Effector memory CD8-positive, alpha-beta T cell (primary cell): ENCODE data around the gene SRSF2.

ENCODE experiments used
- ATAC-seq: fragments of 150-1000 bp; cut with Tn5 transposase; replicated peaks from 2 replicates; pipeline ENCODE4 v1.10.0; 2021; ENCODE audit warnings: mild to moderate bottlenecking, moderate library complexity
- DNase-seq, 3 experiments: peaks; one replicate each; pipeline ENCODE4 v3.0.0; 2021
- H3K27ac Mint-ChIP-seq, 2 donors: one replicate each; pipeline ENCODE4 v1.8.0; 2022; ENCODE audit warnings: mild to moderate bottlenecking in 2 of 2, mixed read lengths in 2 of 2, moderate library complexity in 2 of 2
- H3K27me3 Mint-ChIP-seq, 2 donors: one replicate each; pipeline ENCODE4 v1.8.0; 2022; ENCODE audit warnings: mixed read lengths in 2 of 2
- H3K36me3 Mint-ChIP-seq: one replicate; pipeline ENCODE4 v1.8.0; 2022; ENCODE audit warnings: mild to moderate bottlenecking, moderate library complexity, mixed read lengths; ENCODE audit not compliant: insufficient read depth
- H3K4me1 Mint-ChIP-seq, 2 donors: one replicate each; pipeline ENCODE4 v1.8.0; 2022; ENCODE audit warnings: low read depth in 2 of 2, mixed read lengths in 2 of 2
- H3K4me3 Mint-ChIP-seq, 2 donors: one replicate each; pipeline ENCODE4 v1.8.0; 2022; ENCODE audit warnings: mild to moderate bottlenecking in 2 of 2, mixed read lengths in 2 of 2, moderate library complexity in 2 of 2
- H3K9me3 Mint-ChIP-seq, 2 donors: one replicate each; pipeline ENCODE4 v1.8.0; 2022; ENCODE audit warnings: mixed read lengths in 2 of 2

SRSF2 gene

GRCh38 chr17:76697702-76698465, 39.2 kb downstream of the SRSF2 start:
- H3K36me3 Mint-ChIP-seq, result peaks cover 3% of the 10 kb centered on the region
- H3K4me1 Mint-ChIP-seq, result peaks cover 27 to 30% of the 10 kb centered on the region in 2 donors
- no peak for DNase-seq
- no peaks in the 10 kb centered on the region for H3K27me3 Mint-ChIP-seq
- peak overlapping the region; percentile 60 to 64 for H3K27ac Mint-ChIP-seq
- H3K4me3 Mint-ChIP-seq, result no peak overlapping the region
- H3K9me3 Mint-ChIP-seq, result no peaks in the 10 kb centered on the region
- ATAC-seq, result no peak

- Mint-ChIP-seq H3K27ac (peak overlapping the region; percentile 64 to 68), H3K36me3 (peaks cover 3% of the 10 kb centered on the region), H3K4me3 (peak overlapping the region in 1 of 2 donors; percentile 10), H3K4me1 (peaks cover 27 to 30% of the 10 kb centered on the region in 2 donors), H3K9me3 (no peaks in the 10 kb centered on the region), H3K27me3 (no peaks in the 10 kb centered on the region)
- ATAC-seq, result no peak
- DNase-seq, result no peak
Measured at GRCh38 chr17:76696763-76697701, 40.1 kb downstream of the SRSF2 start.

- Mint-ChIP-seq H3K9me3 (no peaks in the 10 kb centered on the region), H3K4me1 (peaks cover 12 to 23% of the 10 kb centered on the region in 2 donors), H3K4me3 (peak overlapping the region in 1 of 2 donors; percentile 29), H3K27me3 (no peaks in the 10 kb centered on the region), H3K27ac (peak overlapping the region in 1 of 2 donors; percentile 60), H3K36me3 (peaks cover 6% of the 10 kb centered on the region)
- ATAC-seq (no peak), DNase-seq (no peak)
Measured at GRCh38 chr17:76695059-76695831, 41.9 kb downstream of the SRSF2 start.

GRCh38 chr17:76691379-76692191, 45.5 kb downstream of the SRSF2 start:
- H3K27ac Mint-ChIP-seq, result no peak overlapping the region
- no peak for DNase-seq
- H3K27me3 Mint-ChIP-seq, result no peaks in the 10 kb centered on the region
- no peak for ATAC-seq
- peaks cover 6% of the 10 kb centered on the region for H3K36me3 Mint-ChIP-seq
- no peak overlapping the region for H3K4me3 Mint-ChIP-seq
- H3K4me1 Mint-ChIP-seq, result peaks cover 4 to 8% of the 10 kb centered on the region in 2 donors
- H3K9me3 Mint-ChIP-seq, result no peaks in the 10 kb centered on the region

GRCh38 chr17:76690596-76691280, 46.4 kb downstream of the SRSF2 start:
- no peak for DNase-seq
- Mint-ChIP-seq H3K4me3 (no peak overlapping the region), H3K27me3 (no peaks in the 10 kb centered on the region), H3K4me1 (peaks cover 0 to 4% of the 10 kb centered on the region in 2 donors), H3K9me3 (no peaks in the 10 kb centered on the region), H3K36me3 (peaks cover 6% of the 10 kb centered on the region), H3K27ac (no peak overlapping the region)
- no peak for ATAC-seq

- no peak overlapping the region for H3K27ac Mint-ChIP-seq
- no peaks in the 10 kb centered on the region for H3K9me3 Mint-ChIP-seq
- DNase-seq (no peak), ATAC-seq (no peak)
- H3K4me1 Mint-ChIP-seq, result no peaks in the 10 kb centered on the region
- H3K36me3 Mint-ChIP-seq, result peaks cover 10% of the 10 kb centered on the region
- no peaks in the 10 kb centered on the region for H3K27me3 Mint-ChIP-seq
- H3K4me3 Mint-ChIP-seq, result no peak overlapping the region
Measured at GRCh38 chr17:76689859-76690258, 47.3 kb downstream of the SRSF2 start.

- H3K27ac Mint-ChIP-seq, result peak overlapping the region in 1 of 2 donors; percentile 44
- H3K27me3 Mint-ChIP-seq, result no peaks in the 10 kb centered on the region
- H3K4me3 Mint-ChIP-seq, result no peak overlapping the region
- peaks cover 0 to 2% of the 10 kb centered on the region in 2 donors for H3K4me1 Mint-ChIP-seq
- H3K36me3 Mint-ChIP-seq, result peaks cover 9% of the 10 kb centered on the region
- no peak for DNase-seq
- no peaks in the 10 kb centered on the region for H3K9me3 Mint-ChIP-seq
- ATAC-seq, result no peak
Measured at GRCh38 chr17:76688165-76688622, 48.9 kb downstream of the SRSF2 start.

GRCh38 chr17:76687298-76688164, 49.6 kb downstream of the SRSF2 start:
- DNase-seq (no peak), ATAC-seq (no peak)
- H3K36me3 Mint-ChIP-seq, result peaks cover 7% of the 10 kb centered on the region
- no peak overlapping the region for H3K4me3 Mint-ChIP-seq
- H3K27ac Mint-ChIP-seq, result peak overlapping the region in 1 of 2 donors; percentile 6
- H3K27me3 Mint-ChIP-seq, result no peaks in the 10 kb centered on the region
- H3K9me3 Mint-ChIP-seq, result no peaks in the 10 kb centered on the region
- H3K4me1 Mint-ChIP-seq, result peaks cover 2 to 6% of the 10 kb centered on the region in 2 donors

- ATAC-seq, result no peak
- Mint-ChIP-seq H3K27me3 (no peaks in the 10 kb centered on the region), H3K36me3 (peaks cover 7% of the 10 kb centered on the region), H3K4me3 (no peak overlapping the region), H3K27ac (peak overlapping the region in 1 of 2 donors; percentile 26), H3K4me1 (peaks cover 10 to 12% of the 10 kb centered on the region in 2 donors), H3K9me3 (no peaks in the 10 kb centered on the region)
- no peak for DNase-seq
Measured at GRCh38 chr17:76686538-76687297, 50.4 kb downstream of the SRSF2 start.

GRCh38 chr17:76685846-76686245, 51.3 kb downstream of the SRSF2 start:
- H3K4me3 Mint-ChIP-seq, result no peak overlapping the region
- no peaks in the 10 kb centered on the region for H3K27me3 Mint-ChIP-seq
- peaks cover 19 to 21% of the 10 kb centered on the region in 2 donors for H3K4me1 Mint-ChIP-seq
- no peak for ATAC-seq
- H3K27ac Mint-ChIP-seq, result no peak overlapping the region
- no peaks in the 10 kb centered on the region for H3K9me3 Mint-ChIP-seq
- H3K36me3 Mint-ChIP-seq, result peaks cover 7% of the 10 kb centered on the region
- DNase-seq, result no peak

GRCh38 chr17:76685366-76685765, 51.8 kb downstream of the SRSF2 start:
- no peak overlapping the region for H3K27ac Mint-ChIP-seq
- H3K36me3 Mint-ChIP-seq, result peaks cover 4% of the 10 kb centered on the region
- ATAC-seq (no peak), DNase-seq (no peak)
- H3K9me3 Mint-ChIP-seq, result no peaks in the 10 kb centered on the region
- peaks cover 21 to 23% of the 10 kb centered on the region in 2 donors for H3K4me1 Mint-ChIP-seq
- peak overlapping the region in 1 of 2 donors; percentile 24 for H3K4me3 Mint-ChIP-seq
- no peaks in the 10 kb centered on the region for H3K27me3 Mint-ChIP-seq
